Measurements from ENCODE around the gene CDH23.

Gene CDH23

GRCh38 chr10:71388583-71389310 lies 8.0 kb upstream of the CDH23 start:
- peak in 7 of 42 donors; percentile 0 to 24 (median 6) for DNase-seq
- intact Hi-C loops (cut with DNase I): no loop called here

GRCh38 chr10:71389768-71390460 lies 6.8 kb upstream of the CDH23 start:
- intact Hi-C loops (cut with DNase I): loop anchor here (5.0 to 10.0 kb wide), 2 partner anchors 185 to 322 kb away; no protein-coding TSS in a partner anchor
- peak in 15 of 42 donors; percentile 3 to 50 (median 31) for DNase-seq

GRCh38 chr10:71390461-71390835 lies 6.3 kb upstream of the CDH23 start:
- peak; percentile 43 to 87 (median 71) for DNase-seq
- intact Hi-C loops (cut with DNase I): loop anchor here (5.0 to 10.0 kb wide), 2 partner anchors 184 to 322 kb away; no protein-coding TSS in a partner anchor

- intact Hi-C loops (cut with DNase I): loop anchor here (5.0 to 10.0 kb wide), 2 partner anchors 184 to 321 kb away; no protein-coding TSS in a partner anchor
- DNase-seq: peak in 12 of 42 donors; percentile 1 to 37 (median 12)
Observed at GRCh38 chr10:71390921-71391690, 5.6 kb upstream of the CDH23 start.

GRCh38 chr10:71391701-71392100 lies 5.0 kb upstream of the CDH23 start:
- intact Hi-C loops (cut with DNase I): loop anchor here (5.0 to 10.0 kb wide), 2 partner anchors 183 to 321 kb away; no protein-coding TSS in a partner anchor
- DNase-seq: peak in 10 of 42 donors; percentile 6 to 61 (median 42)

GRCh38 chr10:71392292-71392691 lies 4.4 kb upstream of the CDH23 start:
- peak in 6 of 42 donors; percentile 0 to 25 (median 5) for DNase-seq
- intact Hi-C loops (cut with DNase I): loop anchor here (5.0 to 10.0 kb wide), 2 partner anchors 183 to 320 kb away; no protein-coding TSS in a partner anchor

- peak in 7 of 42 donors; percentile 1 to 40 (median 23) for DNase-seq
- intact Hi-C loops (cut with DNase I): loop anchor here (5.0 to 10.0 kb wide), 2 partner anchors 182 to 319 kb away; no protein-coding TSS in a partner anchor
Observed at GRCh38 chr10:71392791-71393781, 3.6 kb upstream of the CDH23 start.

GRCh38 chr10:71393841-71394475 lies 2.8 kb upstream of the CDH23 start:
- intact Hi-C loops (cut with DNase I): loop anchor here (5.0 to 10.0 kb wide), 2 partner anchors 181 to 318 kb away; no protein-coding TSS in a partner anchor
- DNase-seq: peak in 7 of 42 donors; percentile 0 to 29 (median 15)

- intact Hi-C loops (cut with DNase I): loop anchor here (5.0 to 10.0 kb wide), 2 partner anchors 180 to 317 kb away; no protein-coding TSS in a partner anchor
- peak in 9 of 42 donors; percentile 1 to 33 (median 16) for DNase-seq
Observed at GRCh38 chr10:71394926-71395562, 1.7 kb upstream of the CDH23 start.

GRCh38 chr10:71395621-71396020 lies 1.1 kb upstream of the CDH23 start:
- intact Hi-C loops (cut with DNase I): loop anchor here (10.0 kb wide), 1 partner anchor 179 kb away; no protein-coding TSS in a partner anchor
- DNase-seq: peak in 8 of 42 donors; percentile 0 to 37 (median 19)

- intact Hi-C loops (cut with DNase I): loop anchor here (10.0 kb wide), 1 partner anchor 179 kb away; no protein-coding TSS in a partner anchor
- peak in 36 of 42 donors; percentile 42 to 75 (median 60) for DNase-seq
Observed at GRCh38 chr10:71396084-71396710, 523 bp upstream of the CDH23 start.

GRCh38 chr10:71397296-71398212 lies 834 bp downstream of the CDH23 start:
- DNase-seq: peak in 13 of 42 donors; percentile 18 to 65 (median 31)
- intact Hi-C loops (cut with DNase I): loop anchor here (10.0 kb wide), 1 partner anchor 177 kb away; no protein-coding TSS in a partner anchor

GRCh38 chr10:71398976-71399375 lies 2.3 kb downstream of the CDH23 start:
- intact Hi-C loops (cut with DNase I): loop anchor here (10.0 kb wide), 1 partner anchor 176 kb away; no protein-coding TSS in a partner anchor
- peak in 5 of 42 donors; percentile 6 to 29 (median 16) for DNase-seq

GRCh38 chr10:71399946-71400345 lies 3.2 kb downstream of the CDH23 start:
- intact Hi-C loops (cut with DNase I): loop anchor here (10.0 kb wide), 1 partner anchor 175 kb away; no protein-coding TSS in a partner anchor

GRCh38 chr10:71401056-71401455 lies 4.3 kb downstream of the CDH23 start:
- intact Hi-C loops (cut with DNase I): no loop called here
- peak in 8 of 42 donors; percentile 2 to 31 (median 10) for DNase-seq

More at GRCh38 chr10:71399946-71400345, 3.2 kb downstream of the CDH23 start:
- DNase-seq: peak in 3 of 42 donors; percentile 7 to 16 (median 15)
